Measurements from ENCODE around the gene MYF5.

The MYF5 gene

GRCh38 chr12:80721326-80721725 is 4.6 kb downstream of the MYF5 start:
- TF ChIP-seq CTCF (IDR thresholded peaks at IDR 0.05; ENCODE audit: borderline replicate concordance, insufficient read depth, low read depth, low read length), result no peak

GRCh38 chr12:80745851-80746505 is 29.3 kb downstream of the MYF5 start:
- no peak for TF ChIP-seq CTCF (IDR thresholded peaks at IDR 0.05; ENCODE audit: borderline replicate concordance, insufficient read depth, low read depth, low read length)
- H3K4me3 ChIP-seq (ENCODE audit: low read depth, low read length), result no peak overlapping the region

More at GRCh38 chr12:80721326-80721725, 4.6 kb downstream of the MYF5 start:
- H3K4me3 ChIP-seq (ENCODE audit: low read depth, low read length), result no peak overlapping the region

- no peak for TF ChIP-seq CTCF (IDR thresholded peaks at IDR 0.05; ENCODE audit: borderline replicate concordance, insufficient read depth, low read depth, low read length)
- no peak overlapping the region for H3K4me3 ChIP-seq (ENCODE audit: low read depth, low read length)
Measured at GRCh38 chr12:80747800-80748199, 31.1 kb downstream of the MYF5 start.

GRCh38 chr12:80749456-80749855 is 32.7 kb downstream of the MYF5 start:
- H3K4me3 ChIP-seq (ENCODE audit: low read depth, low read length), result no peak overlapping the region
- no peak for TF ChIP-seq CTCF (IDR thresholded peaks at IDR 0.05; ENCODE audit: borderline replicate concordance, insufficient read depth, low read depth, low read length)

- no peak overlapping the region for H3K4me3 ChIP-seq (ENCODE audit: low read depth, low read length)
- TF ChIP-seq CTCF (IDR thresholded peaks at IDR 0.05; ENCODE audit: borderline replicate concordance, insufficient read depth, low read depth, low read length), result no peak
Measured at GRCh38 chr12:80752464-80752863, 35.8 kb downstream of the MYF5 start.

- no peak for TF ChIP-seq CTCF (IDR thresholded peaks at IDR 0.05; ENCODE audit: borderline replicate concordance, insufficient read depth, low read depth, low read length)
Measured at GRCh38 chr12:80754274-80754673, 37.6 kb downstream of the MYF5 start.

GRCh38 chr12:80756875-80757274 is 40.2 kb downstream of the MYF5 start:
- TF ChIP-seq CTCF (IDR thresholded peaks at IDR 0.05; ENCODE audit: borderline replicate concordance, insufficient read depth, low read depth, low read length), result no peak
- no peak overlapping the region for H3K4me3 ChIP-seq (ENCODE audit: low read depth, low read length)

More at GRCh38 chr12:80754274-80754673, 37.6 kb downstream of the MYF5 start:
- no peak overlapping the region for H3K4me3 ChIP-seq (ENCODE audit: low read depth, low read length)
